Measurements from ENCODE around the gene ESRRG. TPM values are rescaled to one million over a fixed set of nuclear protein-coding genes. Genes with fewer than 3 reads are reported as not detected.
"Not testable (repeated sequence)": the region's sequence is repeated elsewhere in the genome, so short reads cannot be mapped to it uniquely, and the experiment has no call there.

ESRRG gene
- total RNA-seq, 2 experiments from 2014 or later, result not detected

- Mint-ChIP-seq H3K4me3 (no peak overlapping the region), H3K4me1 (no peaks in the 10 kb centered on the region), H3K36me3 (ENCODE audit: low read depth) (no peaks in the 10 kb centered on the region), H3K9me3 (ENCODE audit: low read depth) (peaks cover 2% of the 10 kb centered on the region), H3K27ac (no peak overlapping the region), H3K27me3 (no peaks in the 10 kb centered on the region)
- ChIA-PET CTCF (no interaction called here), POLR2A (interaction anchor here (0.6 kb wide), 1 partner anchor 1749 kb away, joined by 3 read pairs; no protein-coding TSS in a partner anchor)
- no peak for DNase-seq
- ATAC-seq, result no peak
- intact Hi-C loops (cut with DNase I, micrococcal nuclease), result no loop called here
These were observed 16.6 kb upstream of the ESRRG start for GRCh38 chr1:216739793-216740192.

GRCh38 chr1:216732121-216732520, 8.9 kb upstream of the ESRRG start:
- Mint-ChIP-seq H3K4me3 (no peak overlapping the region), H3K27me3 (no peaks in the 10 kb centered on the region), H3K27ac (no peak overlapping the region), H3K9me3 (ENCODE audit: low read depth) (no peaks in the 10 kb centered on the region), H3K36me3 (ENCODE audit: low read depth) (no peaks in the 10 kb centered on the region), H3K4me1 (no peaks in the 10 kb centered on the region)
- DNase-seq (no peak), ATAC-seq (no peak)
- intact Hi-C loops (cut with DNase I, micrococcal nuclease), result no loop called here
- POLR2A ChIA-PET, result no interaction called here
- CTCF ChIA-PET, result no interaction called here

GRCh38 chr1:216731562-216731961, 8.3 kb upstream of the ESRRG start:
- Mint-ChIP-seq H3K9me3 (ENCODE audit: low read depth) (no peaks in the 10 kb centered on the region), H3K36me3 (ENCODE audit: low read depth) (no peaks in the 10 kb centered on the region), H3K4me3 (no peak overlapping the region), H3K4me1 (no peaks in the 10 kb centered on the region), H3K27me3 (no peaks in the 10 kb centered on the region), H3K27ac (no peak overlapping the region)
- ChIA-PET CTCF (no interaction called here), POLR2A (no interaction called here)
- intact Hi-C loops (cut with DNase I, micrococcal nuclease), result no loop called here
- DNase-seq (no peak), ATAC-seq (no peak)

GRCh38 chr1:216726435-216726834, 3.2 kb upstream of the ESRRG start:
- intact Hi-C loops (cut with DNase I, micrococcal nuclease), result no loop called here
- CTCF ChIA-PET, result no interaction called here
- POLR2A ChIA-PET, result no interaction called here
- no peak for ATAC-seq
- Mint-ChIP-seq H3K4me1 (peaks cover 6% of the 10 kb centered on the region), H3K9me3 (ENCODE audit: low read depth) (no peaks in the 10 kb centered on the region), H3K27me3 (peaks cover 16% of the 10 kb centered on the region), H3K4me3 (no peak overlapping the region), H3K27ac (no peak overlapping the region), H3K36me3 (ENCODE audit: low read depth) (no peaks in the 10 kb centered on the region)
- DNase-seq, result no peak

GRCh38 chr1:216722821-216723220, 408 bp downstream of the ESRRG start:
- Mint-ChIP-seq H3K4me1 (peaks cover 6% of the 10 kb centered on the region), H3K27me3 (peaks cover 16% of the 10 kb centered on the region), H3K36me3 (ENCODE audit: low read depth) (no peaks in the 10 kb centered on the region), H3K4me3 (no peak overlapping the region), H3K27ac (no peak overlapping the region), H3K9me3 (ENCODE audit: low read depth) (no peaks in the 10 kb centered on the region)
- DNase-seq, result no peak
- ChIA-PET POLR2A (no interaction called here), CTCF (no interaction called here)
- intact Hi-C loops (cut with DNase I, micrococcal nuclease), result no loop called here
- no peak for ATAC-seq

GRCh38 chr1:216721863-216722262, 1.4 kb downstream of the ESRRG start:
- ChIA-PET POLR2A (no interaction called here), CTCF (interaction anchor here (1.3 kb wide), 1 partner anchor 9 kb away, joined by 3 read pairs; no protein-coding TSS in a partner anchor)
- no peaks in the 10 kb centered on the region for H3K9me3 Mint-ChIP-seq (ENCODE audit: low read depth)
- no peak for ATAC-seq
- no peaks in the 10 kb centered on the region for H3K36me3 Mint-ChIP-seq (ENCODE audit: low read depth)
- H3K4me3 Mint-ChIP-seq, result no peak overlapping the region
- DNase-seq, result no peak
- no peak overlapping the region for H3K27ac Mint-ChIP-seq
- intact Hi-C loops (cut with DNase I, micrococcal nuclease), result no loop called here
- H3K4me1 Mint-ChIP-seq, result peaks cover 6% of the 10 kb centered on the region
- H3K27me3 Mint-ChIP-seq, result peaks cover 16% of the 10 kb centered on the region

GRCh38 chr1:216721062-216721461, 2.2 kb downstream of the ESRRG start:
- no peaks in the 10 kb centered on the region for H3K9me3 Mint-ChIP-seq (ENCODE audit: low read depth)
- H3K27me3 Mint-ChIP-seq, result peaks cover 16% of the 10 kb centered on the region
- H3K27ac Mint-ChIP-seq, result no peak overlapping the region
- H3K36me3 Mint-ChIP-seq (ENCODE audit: low read depth), result no peaks in the 10 kb centered on the region
- DNase-seq, result no peak
- ChIA-PET POLR2A (no interaction called here), CTCF (interaction anchor here (1.3 kb wide), 1 partner anchor 9 kb away, joined by 3 read pairs; no protein-coding TSS in a partner anchor)
- peaks cover 6% of the 10 kb centered on the region for H3K4me1 Mint-ChIP-seq
- intact Hi-C loops (cut with DNase I, micrococcal nuclease), result no loop called here
- no peak overlapping the region for H3K4me3 Mint-ChIP-seq
- no peak for ATAC-seq

GRCh38 chr1:216711712-216712111, 11.5 kb downstream of the ESRRG start:
- Mint-ChIP-seq H3K36me3 (ENCODE audit: low read depth) (no peaks in the 10 kb centered on the region), H3K4me3 (no peak overlapping the region), H3K27me3 (no peaks in the 10 kb centered on the region), H3K27ac (no peak overlapping the region), H3K4me1 (no peaks in the 10 kb centered on the region), H3K9me3 (ENCODE audit: low read depth) (no peaks in the 10 kb centered on the region)
- CTCF ChIA-PET, result no interaction called here
- no peak for ATAC-seq
- intact Hi-C loops (cut with DNase I, micrococcal nuclease), result no loop called here
- DNase-seq, result no peak
- POLR2A ChIA-PET, result no interaction called here

GRCh38 chr1:216710598-216711333, 12.5 kb downstream of the ESRRG start:
- no peak overlapping the region for H3K4me3 Mint-ChIP-seq
- CTCF ChIA-PET, result no interaction called here
- no peaks in the 10 kb centered on the region for H3K36me3 Mint-ChIP-seq (ENCODE audit: low read depth)

GRCh38 chr1:216710055-216710454, 13.2 kb downstream of the ESRRG start:
- ATAC-seq (no peak), DNase-seq (no peak)
- no peaks in the 10 kb centered on the region for H3K4me1 Mint-ChIP-seq
- no peaks in the 10 kb centered on the region for H3K36me3 Mint-ChIP-seq (ENCODE audit: low read depth)
- POLR2A ChIA-PET, result no interaction called here
- no peaks in the 10 kb centered on the region for H3K9me3 Mint-ChIP-seq (ENCODE audit: low read depth)
- H3K27me3 Mint-ChIP-seq, result no peaks in the 10 kb centered on the region
- intact Hi-C loops (cut with DNase I, micrococcal nuclease), result no loop called here
- no peak overlapping the region for H3K4me3 Mint-ChIP-seq
- no peak overlapping the region for H3K27ac Mint-ChIP-seq
- CTCF ChIA-PET, result no interaction called here

More at GRCh38 chr1:216710598-216711333, 12.5 kb downstream of the ESRRG start:
- POLR2A ChIA-PET, result no interaction called here
- Mint-ChIP-seq H3K27ac (no peak overlapping the region), H3K4me1 (no peaks in the 10 kb centered on the region), H3K27me3 (no peaks in the 10 kb centered on the region), H3K9me3 (ENCODE audit: low read depth) (no peaks in the 10 kb centered on the region)
- DNase-seq (no peak), ATAC-seq (no peak)
- intact Hi-C loops (cut with DNase I, micrococcal nuclease), result no loop called here

- POLR2A ChIA-PET, result no interaction called here
- Mint-ChIP-seq H3K9me3 (ENCODE audit: low read depth) (no peaks in the 10 kb centered on the region), H3K4me1 (no peaks in the 10 kb centered on the region), H3K4me3 (no peak overlapping the region), H3K36me3 (ENCODE audit: low read depth) (no peaks in the 10 kb centered on the region), H3K27me3 (no peaks in the 10 kb centered on the region), H3K27ac (no peak overlapping the region)
- intact Hi-C loops (cut with DNase I, micrococcal nuclease), result no loop called here
- CTCF ChIA-PET, result no interaction called here
- no peak for ATAC-seq
- DNase-seq, result no peak
These were observed 17.6 kb downstream of the ESRRG start for GRCh38 chr1:216705676-216706075.

- H3K4me3 Mint-ChIP-seq; DNase-seq; H3K9me3 Mint-ChIP-seq (ENCODE audit: low read depth); H3K4me1 Mint-ChIP-seq; ATAC-seq; H3K36me3 Mint-ChIP-seq (ENCODE audit: low read depth); H3K27me3 Mint-ChIP-seq; intact Hi-C loops (cut with DNase I, micrococcal nuclease); H3K27ac Mint-ChIP-seq; POLR2A ChIA-PET: not testable (repeated sequence)
- CTCF ChIA-PET, result interaction anchor here (0.9 kb wide), 1 partner anchor 10 kb away, joined by 3 read pairs; no protein-coding TSS in a partner anchor
These were observed 19.2 kb downstream of the ESRRG start for GRCh38 chr1:216704065-216704464.

Data from activated CD4-positive, alpha-beta T cell treated with anti-CD3 and anti-CD28 coated beads for 36 hours (primary cell).